WTC11 (cell line): ENCODE data around the gene SPAG9. TPM values are rescaled to one million over a fixed set of nuclear protein-coding genes. Genes with fewer than 3 reads are reported as not detected.

Experiments used
- ATF2 ChIP-seq: sonication (generic); formaldehyde crosslinking; IDR thresholded peaks from 2 replicates; pipeline ENCODE4 v1.8.1; 2022; ENCODE audit warnings: low read depth, missing genetic modification reagents, borderline replicate concordance
- E2F1 ChIP-seq: sonication (generic); formaldehyde crosslinking; IDR thresholded peaks from 2 replicates; pipeline ENCODE4 v1.8.0; 2022; ENCODE audit warnings: mild to moderate bottlenecking, missing genetic modification reagents
- FOXK1 ChIP-seq: sonication (generic); formaldehyde crosslinking; IDR thresholded peaks from 2 replicates; pipeline ENCODE4 v1.8.0; 2022; ENCODE audit warnings: mild to moderate bottlenecking, moderate library complexity, missing genetic modification reagents
- FOXP1 ChIP-seq: sonication (generic); formaldehyde crosslinking; IDR thresholded peaks from 2 replicates; pipeline ENCODE4 v1.8.0; 2022; ENCODE audit warnings: missing genetic modification reagents, mild to moderate bottlenecking, moderate library complexity, borderline replicate concordance
- GRHL2 ChIP-seq: fragments of 250-450 bp; sonication (Bioruptor Pico); IDR thresholded peaks from 2 replicates; pipeline ENCODE4 v1.8.0; 2022; ENCODE audit warnings: mild to moderate bottlenecking, moderate library complexity; ENCODE audit not compliant: insufficient replicate concordance, severe bottlenecking
- NFATC4 ChIP-seq: fragments of 250-450 bp; sonication (Bioruptor Pico); IDR thresholded peaks from 2 replicates; pipeline ENCODE4 v1.9.0; 2021; ENCODE audit warnings: mild to moderate bottlenecking
- PRDM15 ChIP-seq: sonication (generic); formaldehyde crosslinking; IDR thresholded peaks from 2 replicates; pipeline ENCODE4 v1.8.0; 2022; ENCODE audit warnings: missing genetic modification reagents
- STAT6 ChIP-seq: sonication (generic); formaldehyde crosslinking; conservative IDR thresholded peaks from 2 replicates; pipeline ENCODE4 v1.8.1; 2023; ENCODE audit warnings: mild to moderate bottlenecking, low read depth, missing genetic modification reagents, moderate library complexity
- TCF7 ChIP-seq: sonication (generic); formaldehyde crosslinking; IDR thresholded peaks from 2 replicates; pipeline ENCODE4 v1.8.0; 2022; ENCODE audit warnings: mild to moderate bottlenecking, low read depth, missing genetic modification reagents, moderate library complexity
- TEAD4 ChIP-seq: sonication (generic); formaldehyde crosslinking; IDR thresholded peaks from 2 replicates; pipeline ENCODE4 v1.8.0; 2022; ENCODE audit warnings: mild to moderate bottlenecking, missing genetic modification reagents
- ZBTB43 ChIP-seq: sonication (generic); formaldehyde crosslinking; IDR thresholded peaks from 2 replicates; pipeline ENCODE4 v1.8.1; 2023; ENCODE audit warnings: mild to moderate bottlenecking, missing genetic modification reagents
- ZNF138 ChIP-seq: sonication (generic); formaldehyde crosslinking; conservative IDR thresholded peaks from 2 replicates; pipeline ENCODE4 v1.8.1; 2022; ENCODE audit warnings: mild to moderate bottlenecking, moderate library complexity, missing genetic modification reagents
- ZNF232 ChIP-seq: sonication (generic); formaldehyde crosslinking; IDR thresholded peaks from 2 replicates; pipeline ENCODE4 v1.8.0; 2022; ENCODE audit warnings: mild to moderate bottlenecking, missing genetic modification reagents
- ZNF396 ChIP-seq: fragments of 250-450 bp; sonication (Bioruptor Pico); IDR thresholded peaks from 2 replicates; pipeline ENCODE4 v1.8.0; 2021; ENCODE audit warnings: mild to moderate bottlenecking, moderate library complexity, borderline replicate concordance
- total RNA-seq: library from RNA; stranded (reverse); gene quantifications from 3 replicates; pipeline ENCODE4 v1.2.3, GENCODE V29; 2021
- TF ChIP-seq, protein P1 (sequence below): sonication (generic); formaldehyde crosslinking; IDR thresholded peaks from 2 replicates; pipeline ENCODE4 v1.8.1; 2022; ENCODE audit warnings: missing genetic modification reagents, borderline replicate concordance
- TF ChIP-seq, protein P2 (sequence below): sonication (generic); formaldehyde crosslinking; IDR thresholded peaks from 2 replicates; pipeline ENCODE4 v1.8.0; 2022; ENCODE audit warnings: mild to moderate bottlenecking, missing genetic modification reagents
- TF ChIP-seq, protein P3 (sequence below): fragments of 250-450 bp; sonication (Bioruptor Pico); IDR thresholded peaks from 2 replicates; pipeline ENCODE4 v1.9.0; 2021; ENCODE audit warnings: moderate library complexity, mild to moderate bottlenecking, inconsistent platforms, borderline replicate concordance
- TF ChIP-seq, protein P4 (sequence below): sonication (generic); formaldehyde crosslinking; IDR thresholded peaks from 2 replicates; pipeline ENCODE4 v1.8.0; 2023; ENCODE audit warnings: missing genetic modification reagents, mild to moderate bottlenecking, borderline replicate concordance

SPAG9 gene
- total RNA-seq, 1 experiment from 2014 or later: 51.9 TPM

DNA sequence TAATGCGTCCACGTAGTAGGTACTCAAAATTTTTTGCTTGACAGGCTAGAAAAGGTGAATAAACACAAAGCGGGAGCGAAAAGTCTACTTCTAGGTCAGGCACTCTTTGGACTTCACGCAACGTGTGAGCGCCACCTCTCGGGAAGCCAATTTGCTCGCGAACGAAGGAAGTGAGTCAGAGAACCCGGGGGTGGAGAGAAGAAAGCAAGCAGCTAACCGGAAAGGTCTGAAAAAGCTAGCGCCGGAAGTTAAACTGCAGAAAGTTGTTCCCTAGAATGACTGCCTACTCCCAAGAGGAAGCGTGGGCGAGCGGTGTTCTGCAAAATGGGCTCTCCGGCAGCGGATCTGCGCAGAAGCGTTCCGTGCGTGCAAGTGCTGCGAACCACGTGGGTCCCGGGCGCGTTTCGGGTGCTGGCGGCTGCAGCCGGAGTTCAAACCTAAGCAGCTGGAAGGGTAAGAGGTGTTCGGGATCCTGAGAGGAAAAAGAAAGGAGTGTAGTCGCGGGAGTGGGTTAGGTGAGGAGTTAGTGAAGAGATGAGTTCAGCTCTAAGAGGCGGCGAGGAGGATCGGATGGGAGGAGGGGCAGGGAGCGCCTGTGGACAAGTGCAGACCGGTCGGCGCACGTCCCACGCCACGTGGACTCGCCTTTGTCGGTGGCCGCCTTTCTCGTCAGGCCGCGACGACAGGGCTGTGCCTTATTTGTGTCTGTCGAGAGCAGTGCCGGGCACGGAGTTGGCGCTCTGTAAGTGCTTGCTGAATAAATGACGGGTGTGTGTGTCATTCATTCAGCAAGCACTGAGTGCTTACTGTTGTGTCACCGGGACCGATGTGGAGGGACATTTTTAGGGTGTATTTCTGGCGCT is 32.8 kb upstream of the SPAG9 start, which contains the start of gene NME1 (continued):
- peak; percentile 77; the same call in 1 of the 2 replicates for TF ChIP-seq ZBTB43 (CRISPR knock-in tag)
- TF ChIP-seq ZNF232 (CRISPR knock-in tag): no peak
- no peak for TF ChIP-seq ZNF396
- TF ChIP-seq STAT6 (CRISPR knock-in tag): no peak
- TF ChIP-seq E2F1: no peak
- TF ChIP-seq, protein P1, sequence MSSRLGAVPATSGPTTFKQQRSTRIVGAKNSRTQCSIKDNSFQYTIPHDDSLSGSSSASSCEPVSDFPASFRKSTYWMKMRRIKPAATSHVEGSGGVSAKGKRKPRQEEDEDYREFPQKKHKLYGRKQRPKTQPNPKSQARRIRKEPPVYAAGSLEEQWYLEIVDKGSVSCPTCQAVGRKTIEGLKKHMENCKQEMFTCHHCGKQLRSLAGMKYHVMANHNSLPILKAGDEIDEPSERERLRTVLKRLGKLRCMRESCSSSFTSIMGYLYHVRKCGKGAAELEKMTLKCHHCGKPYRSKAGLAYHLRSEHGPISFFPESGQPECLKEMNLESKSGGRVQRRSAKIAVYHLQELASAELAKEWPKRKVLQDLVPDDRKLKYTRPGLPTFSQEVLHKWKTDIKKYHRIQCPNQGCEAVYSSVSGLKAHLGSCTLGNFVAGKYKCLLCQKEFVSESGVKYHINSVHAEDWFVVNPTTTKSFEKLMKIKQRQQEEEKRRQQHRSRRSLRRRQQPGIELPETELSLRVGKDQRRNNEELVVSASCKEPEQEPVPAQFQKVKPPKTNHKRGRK: no peak
- TF ChIP-seq PRDM15 (CRISPR knock-in tag): no peak
- peak; percentile 94 for TF ChIP-seq FOXP1 (CRISPR knock-in tag)
- no peak for TF ChIP-seq ZNF138 (CRISPR knock-in tag)
- peak; percentile 20; the same call in 1 of the 2 replicates for TF ChIP-seq NFATC4
- no peak for TF ChIP-seq GRHL2
- TF ChIP-seq, protein P2, sequence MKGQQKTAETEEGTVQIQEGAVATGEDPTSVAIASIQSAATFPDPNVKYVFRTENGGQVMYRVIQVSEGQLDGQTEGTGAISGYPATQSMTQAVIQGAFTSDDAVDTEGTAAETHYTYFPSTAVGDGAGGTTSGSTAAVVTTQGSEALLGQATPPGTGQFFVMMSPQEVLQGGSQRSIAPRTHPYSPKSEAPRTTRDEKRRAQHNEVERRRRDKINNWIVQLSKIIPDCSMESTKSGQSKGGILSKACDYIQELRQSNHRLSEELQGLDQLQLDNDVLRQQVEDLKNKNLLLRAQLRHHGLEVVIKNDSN (CRISPR knock-in tag): peak; percentile 92
- peak; percentile 95 for TF ChIP-seq FOXK1 (CRISPR knock-in tag)
- 0 out of 2 replicates have a peak, but pooled peaks have one; percentile 46 for TF ChIP-seq TEAD4 (CRISPR knock-in tag)
- TF ChIP-seq, protein P3, sequence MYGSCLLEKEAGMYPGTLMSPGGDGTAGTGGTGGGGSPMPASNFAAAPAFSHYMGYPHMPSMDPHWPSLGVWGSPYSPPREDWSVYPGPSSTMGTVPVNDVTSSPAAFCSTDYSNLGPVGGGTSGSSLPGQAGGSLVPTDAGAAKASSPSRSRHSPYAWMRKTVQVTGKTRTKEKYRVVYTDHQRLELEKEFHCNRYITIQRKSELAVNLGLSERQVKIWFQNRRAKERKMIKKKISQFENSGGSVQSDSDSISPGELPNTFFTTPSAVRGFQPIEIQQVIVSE (CRISPR knock-in tag): no peak
- TF ChIP-seq ATF2: no peak
- TF ChIP-seq, protein P4, sequence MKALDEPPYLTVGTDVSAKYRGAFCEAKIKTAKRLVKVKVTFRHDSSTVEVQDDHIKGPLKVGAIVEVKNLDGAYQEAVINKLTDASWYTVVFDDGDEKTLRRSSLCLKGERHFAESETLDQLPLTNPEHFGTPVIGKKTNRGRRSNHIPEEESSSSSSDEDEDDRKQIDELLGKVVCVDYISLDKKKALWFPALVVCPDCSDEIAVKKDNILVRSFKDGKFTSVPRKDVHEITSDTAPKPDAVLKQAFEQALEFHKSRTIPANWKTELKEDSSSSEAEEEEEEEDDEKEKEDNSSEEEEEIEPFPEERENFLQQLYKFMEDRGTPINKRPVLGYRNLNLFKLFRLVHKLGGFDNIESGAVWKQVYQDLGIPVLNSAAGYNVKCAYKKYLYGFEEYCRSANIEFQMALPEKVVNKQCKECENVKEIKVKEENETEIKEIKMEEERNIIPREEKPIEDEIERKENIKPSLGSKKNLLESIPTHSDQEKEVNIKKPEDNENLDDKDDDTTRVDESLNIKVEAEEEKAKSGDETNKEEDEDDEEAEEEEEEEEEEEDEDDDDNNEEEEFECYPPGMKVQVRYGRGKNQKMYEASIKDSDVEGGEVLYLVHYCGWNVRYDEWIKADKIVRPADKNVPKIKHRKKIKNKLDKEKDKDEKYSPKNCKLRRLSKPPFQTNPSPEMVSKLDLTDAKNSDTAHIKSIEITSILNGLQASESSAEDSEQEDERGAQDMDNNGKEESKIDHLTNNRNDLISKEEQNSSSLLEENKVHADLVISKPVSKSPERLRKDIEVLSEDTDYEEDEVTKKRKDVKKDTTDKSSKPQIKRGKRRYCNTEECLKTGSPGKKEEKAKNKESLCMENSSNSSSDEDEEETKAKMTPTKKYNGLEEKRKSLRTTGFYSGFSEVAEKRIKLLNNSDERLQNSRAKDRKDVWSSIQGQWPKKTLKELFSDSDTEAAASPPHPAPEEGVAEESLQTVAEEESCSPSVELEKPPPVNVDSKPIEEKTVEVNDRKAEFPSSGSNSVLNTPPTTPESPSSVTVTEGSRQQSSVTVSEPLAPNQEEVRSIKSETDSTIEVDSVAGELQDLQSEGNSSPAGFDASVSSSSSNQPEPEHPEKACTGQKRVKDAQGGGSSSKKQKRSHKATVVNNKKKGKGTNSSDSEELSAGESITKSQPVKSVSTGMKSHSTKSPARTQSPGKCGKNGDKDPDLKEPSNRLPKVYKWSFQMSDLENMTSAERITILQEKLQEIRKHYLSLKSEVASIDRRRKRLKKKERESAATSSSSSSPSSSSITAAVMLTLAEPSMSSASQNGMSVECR (CRISPR knock-in tag): peak; percentile 93; the same call in 1 of the 2 replicates
- no peak for TF ChIP-seq TCF7 (CRISPR knock-in tag)
